Upper lobe of right lung (tissue), 1 donor: Measurements from ENCODE around the gene RBPJ. TPM values are rescaled to one million over a fixed set of nuclear protein-coding genes. Genes with fewer than 3 reads are reported as not detected.

Source experiments
- ATAC-seq: fragments of 200-7000 bp; cut with Tn5 transposase; one replicate; pipeline ENCODE4 v1.9.1; 2020; ENCODE audit warnings: mild to moderate bottlenecking, moderate library complexity
- DNase-seq: peaks from one replicate; pipeline ENCODE4 v3.0.0-alpha.2; 2020
- H3K27ac ChIP-seq: fragments of 200-600 bp; one replicate; pipeline ENCODE4 v1.8.0; 2022
- H3K27me3 ChIP-seq: fragments of 200-600 bp; one replicate; pipeline ENCODE4 v1.8.0; 2022; ENCODE audit warnings: mild to moderate bottlenecking
- H3K36me3 ChIP-seq: fragments of 200-600 bp; one replicate; pipeline ENCODE4 v1.8.0; 2022
- H3K4me1 ChIP-seq: fragments of 200-600 bp; one replicate; pipeline ENCODE4 v1.8.0; 2022
- H3K4me3 ChIP-seq: fragments of 200-600 bp; one replicate; pipeline ENCODE4 v1.8.0; 2022; ENCODE audit warnings: mild to moderate bottlenecking
- H3K9me3 ChIP-seq: fragments of 200-600 bp; one replicate; pipeline ENCODE4 v1.8.0; 2022
- CTCF ChIP-seq: fragments of 200-600 bp; IDR thresholded peaks from one replicate; pipeline ENCODE4 v1.8.0; 2022; ENCODE audit warnings: antibody characterized with exemption
- intact Hi-C: fragments of 100-400 bp; cut with DNase I; formaldehyde crosslinking; loops from one replicate; pipeline ENCODE4 v1.11.0; 2022
- total RNA-seq: library from RNA; stranded (reverse); fragmentation: NEBNext Ultra II Directional; extraction: Animal tissue kit (Norgen Biotek cat#: 25700); gene quantifications from one replicate; pipeline ENCODE4 v1.2.1, GENCODE V29; 2021
- donor health status: DM: no; HTN: yes; CAD: no; lungs with severe emphysema.

Gene RBPJ
- total RNA-seq, 1 donor from 2014 or later: 86.2 TPM

DNA sequence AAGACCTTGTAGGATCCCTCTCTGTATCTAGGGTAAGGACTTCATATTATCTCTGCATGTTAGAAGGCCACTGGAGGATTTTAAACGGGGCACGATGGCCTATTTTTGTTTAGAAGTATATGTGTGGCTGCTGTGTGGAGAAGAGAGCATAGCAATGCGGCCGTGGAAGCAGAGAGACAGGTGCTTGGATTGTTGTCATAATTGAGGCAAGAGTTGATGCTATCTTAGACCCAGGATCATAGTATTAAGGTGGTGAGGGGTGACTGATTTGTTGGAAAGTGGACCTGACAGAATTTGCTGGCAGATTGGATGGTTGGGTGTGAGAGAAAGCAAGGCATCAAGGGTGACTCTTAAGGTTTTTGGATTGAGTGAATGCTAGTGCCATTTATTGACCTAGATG lies 106.1 kb downstream of the RBPJ start:
- Histone ChIP-seq H3K27ac (no peak overlapping the region), H3K36me3 (peaks cover 73% of the 10 kb centered on the region), H3K4me1 (peaks cover 6% of the 10 kb centered on the region), H3K4me3 (no peak overlapping the region), H3K27me3 (no peaks in the 10 kb centered on the region), H3K9me3 (no peaks in the 10 kb centered on the region)
- no peak for TF ChIP-seq CTCF
- intact Hi-C loops: no loop called here
- DNase-seq: no peak
- no peak for ATAC-seq

DNA sequence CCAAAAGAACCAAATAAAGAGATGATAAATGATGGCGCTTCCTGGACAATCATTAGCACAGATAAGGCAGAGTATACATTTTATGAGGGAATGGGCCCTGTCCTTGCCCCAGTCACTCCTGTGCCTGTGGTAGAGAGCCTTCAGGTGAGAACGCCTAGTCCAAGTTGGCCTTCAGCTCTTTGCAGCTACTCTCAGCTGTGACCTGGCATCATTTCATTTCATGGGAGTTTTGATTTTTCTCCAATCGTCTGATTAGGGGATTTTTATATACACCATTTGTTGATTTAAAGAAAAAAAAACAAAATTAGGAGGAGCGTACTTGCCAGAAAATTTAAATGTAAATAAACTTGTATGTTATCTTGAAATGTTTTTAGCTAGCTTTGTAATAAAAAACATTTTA lies 109.1 kb downstream of the RBPJ start:
- Histone ChIP-seq H3K27me3 (no peaks in the 10 kb centered on the region), H3K9me3 (no peaks in the 10 kb centered on the region), H3K36me3 (peaks cover 67% of the 10 kb centered on the region), H3K4me1 (peaks cover 6% of the 10 kb centered on the region), H3K4me3 (no peak overlapping the region), H3K27ac (no peak overlapping the region)
- DNase-seq (no peak), ATAC-seq (no peak)
- no peak for TF ChIP-seq CTCF
- intact Hi-C loops: no loop called here

DNA sequence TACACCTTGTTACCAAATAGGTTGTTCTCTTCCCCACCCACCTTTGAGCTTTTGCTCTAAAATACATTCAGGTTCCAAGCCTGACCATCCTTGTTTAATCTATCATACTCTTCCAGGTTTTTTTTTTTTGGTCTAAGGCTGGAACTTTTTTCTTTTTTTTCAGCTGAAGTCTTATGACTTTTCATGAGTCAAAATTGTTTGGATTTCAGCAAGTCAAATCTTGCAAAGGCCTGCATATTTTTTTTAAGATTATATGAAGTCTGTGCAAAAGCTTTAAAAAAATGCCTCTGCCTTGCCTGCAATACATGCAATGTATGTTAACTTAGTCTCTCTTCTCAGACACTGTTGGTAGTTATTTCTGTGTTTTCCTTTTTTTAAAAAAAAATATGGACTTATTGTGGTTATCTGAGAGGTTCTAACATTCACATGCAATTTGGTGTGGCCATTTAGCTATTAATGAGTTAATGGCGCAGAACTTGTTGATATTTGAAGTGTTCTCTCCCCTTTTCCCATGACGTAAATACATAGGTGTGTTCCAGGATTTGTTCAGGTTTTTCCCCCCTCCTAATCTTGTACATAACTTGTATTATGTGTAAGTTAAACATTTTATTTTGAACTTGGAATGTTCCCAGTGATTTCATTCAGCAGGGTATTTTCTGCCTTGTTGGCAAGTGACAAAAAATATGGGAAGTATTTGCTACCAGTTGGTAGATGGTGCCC lies 110.8 kb downstream of the RBPJ start:
- ATAC-seq (no peak), DNase-seq (no peak)
- H3K4me3 ChIP-seq: no peak overlapping the region
- H3K27me3 ChIP-seq: no peaks in the 10 kb centered on the region
- peaks cover 6% of the 10 kb centered on the region for H3K4me1 ChIP-seq
- H3K27ac ChIP-seq: no peak overlapping the region
- intact Hi-C loops: no loop called here
- TF ChIP-seq CTCF: no peak
- H3K9me3 ChIP-seq: no peaks in the 10 kb centered on the region
- H3K36me3 ChIP-seq: peaks cover 49% of the 10 kb centered on the region

GRCh38 chr4:26432419-26432818 lies 111.6 kb downstream of the RBPJ start:
- Histone ChIP-seq H3K27ac (no peak overlapping the region), H3K36me3 (peaks cover 48% of the 10 kb centered on the region), H3K27me3 (no peaks in the 10 kb centered on the region), H3K9me3 (no peaks in the 10 kb centered on the region), H3K4me1 (peaks cover 6% of the 10 kb centered on the region), H3K4me3 (no peak overlapping the region)
- intact Hi-C loops: no loop called here
- no peak for ATAC-seq
- DNase-seq: no peak
- TF ChIP-seq CTCF: no peak

GRCh38 chr4:26433556-26433955 lies 112.7 kb downstream of the RBPJ start:
- intact Hi-C loops: no loop called here
- Histone ChIP-seq H3K4me3 (no peak overlapping the region), H3K27me3 (no peaks in the 10 kb centered on the region), H3K36me3 (peaks cover 49% of the 10 kb centered on the region), H3K9me3 (no peaks in the 10 kb centered on the region), H3K4me1 (peaks cover 6% of the 10 kb centered on the region), H3K27ac (no peak overlapping the region)
- ATAC-seq: no peak
- TF ChIP-seq CTCF: no peak
- DNase-seq: no peak
